Mononuclear cell (primary cell): Measurements from ENCODE around the gene AGAP3. TPM values are rescaled to one million over a fixed set of nuclear protein-coding genes. Genes with fewer than 3 reads are reported as not detected.
A peak's percentile ranks its signal among the peaks of the same experiment; 100 is the strongest.

Experiments
- H3K27me3 ChIP-seq: 2 replicates; pipeline ENCODE4 v1.6.0; 2011; ENCODE audit warnings: low read length, control low read depth; ENCODE audit not compliant: insufficient read depth
- H3K4me1 ChIP-seq: 2 replicates; pipeline ENCODE4 v1.5.1; 2011; ENCODE audit warnings: mild to moderate bottlenecking, low read length, control low read depth; ENCODE audit not compliant: insufficient read depth
- H3K4me3 ChIP-seq: 2 replicates; pipeline ENCODE4 v1.5.1; 2011; ENCODE audit warnings: mild to moderate bottlenecking, low read length, moderate library complexity
- H3K9me3 ChIP-seq: 2 replicates; pipeline ENCODE4 v1.5.1; 2011; ENCODE audit warnings: low read depth, mild to moderate bottlenecking, control low read depth, low read length
- total RNA-seq: library from RNA; depleted of rRNA; stranded (reverse); fragments of >200 nt; gene quantifications from one replicate; pipeline ENCODE4 v1.2.3, GENCODE V29; 2012

The AGAP3 gene
- total RNA-seq, 1 donor = 23.6 TPM

- Histone ChIP-seq H3K27me3 (peaks cover 6% of the 10 kb centered on the region), H3K4me1 (peaks cover 56% of the 10 kb centered on the region), H3K9me3 (no peaks in the 10 kb centered on the region), H3K4me3 (peak overlapping the region; percentile 55)
Measured at GRCh38 chr7:151087245-151088018, 1.2 kb downstream of the AGAP3 start.

- Histone ChIP-seq H3K4me3 (peak overlapping the region; percentile 55), H3K4me1 (peaks cover 52% of the 10 kb centered on the region), H3K9me3 (no peaks in the 10 kb centered on the region), H3K27me3 (peaks cover 6% of the 10 kb centered on the region)
Measured at GRCh38 chr7:151088019-151088855, 2.0 kb downstream of the AGAP3 start.

GRCh38 chr7:151088856-151089699, 2.8 kb downstream of the AGAP3 start:
- H3K4me3 ChIP-seq = peak overlapping the region; percentile 8
- H3K27me3 ChIP-seq = peaks cover 6% of the 10 kb centered on the region
- H3K9me3 ChIP-seq = no peaks in the 10 kb centered on the region
- H3K4me1 ChIP-seq = peaks cover 45% of the 10 kb centered on the region

- Histone ChIP-seq H3K4me1 (peaks cover 44% of the 10 kb centered on the region), H3K4me3 (no peak overlapping the region), H3K9me3 (no peaks in the 10 kb centered on the region), H3K27me3 (peaks cover 5% of the 10 kb centered on the region)
Measured at GRCh38 chr7:151089893-151090730, 3.8 kb downstream of the AGAP3 start.

- H3K9me3 ChIP-seq = no peaks in the 10 kb centered on the region
- H3K4me1 ChIP-seq = peaks cover 36% of the 10 kb centered on the region
- H3K27me3 ChIP-seq = no peaks in the 10 kb centered on the region
- H3K4me3 ChIP-seq = no peak overlapping the region
Measured at GRCh38 chr7:151091003-151091402, 4.7 kb downstream of the AGAP3 start.

- H3K27me3 ChIP-seq = no peaks in the 10 kb centered on the region
- peaks cover 35% of the 10 kb centered on the region for H3K4me1 ChIP-seq
- H3K4me3 ChIP-seq = no peak overlapping the region
- H3K9me3 ChIP-seq = no peaks in the 10 kb centered on the region
Measured at GRCh38 chr7:151091431-151091830, 5.2 kb downstream of the AGAP3 start.

GRCh38 chr7:151091988-151092387, 5.7 kb downstream of the AGAP3 start:
- H3K9me3 ChIP-seq = no peaks in the 10 kb centered on the region
- H3K4me3 ChIP-seq = no peak overlapping the region
- no peaks in the 10 kb centered on the region for H3K27me3 ChIP-seq
- peaks cover 34% of the 10 kb centered on the region for H3K4me1 ChIP-seq

GRCh38 chr7:151093748-151094147, 7.5 kb downstream of the AGAP3 start:
- Histone ChIP-seq H3K4me1 (peaks cover 16% of the 10 kb centered on the region), H3K27me3 (no peaks in the 10 kb centered on the region), H3K4me3 (no peak overlapping the region), H3K9me3 (no peaks in the 10 kb centered on the region)

GRCh38 chr7:151094675-151095074, 8.4 kb downstream of the AGAP3 start:
- H3K4me1 ChIP-seq = peaks cover 7% of the 10 kb centered on the region
- no peak overlapping the region for H3K4me3 ChIP-seq
- no peaks in the 10 kb centered on the region for H3K27me3 ChIP-seq
- H3K9me3 ChIP-seq = no peaks in the 10 kb centered on the region

- Histone ChIP-seq H3K4me3 (no peak overlapping the region), H3K27me3 (no peaks in the 10 kb centered on the region), H3K4me1 (peaks cover 1% of the 10 kb centered on the region), H3K9me3 (no peaks in the 10 kb centered on the region)
Measured at GRCh38 chr7:151095123-151095797, 9.0 kb downstream of the AGAP3 start.

GRCh38 chr7:151095828-151096475, 9.7 kb downstream of the AGAP3 start:
- Histone ChIP-seq H3K9me3 (no peaks in the 10 kb centered on the region), H3K4me3 (no peak overlapping the region), H3K4me1 (no peaks in the 10 kb centered on the region), H3K27me3 (no peaks in the 10 kb centered on the region)

GRCh38 chr7:151099486-151100211, 13.4 kb downstream of the AGAP3 start:
- H3K4me1 ChIP-seq = no peaks in the 10 kb centered on the region
- no peaks in the 10 kb centered on the region for H3K9me3 ChIP-seq
- H3K27me3 ChIP-seq = no peaks in the 10 kb centered on the region
- no peak overlapping the region for H3K4me3 ChIP-seq

GRCh38 chr7:151100921-151101320, 14.6 kb downstream of the AGAP3 start:
- Histone ChIP-seq H3K4me1 (no peaks in the 10 kb centered on the region), H3K9me3 (no peaks in the 10 kb centered on the region), H3K27me3 (no peaks in the 10 kb centered on the region), H3K4me3 (no peak overlapping the region)
